Osteocyte (in vitro differentiated cells): ENCODE measurements around the gene DHH. TPM values are rescaled to one million over a fixed set of nuclear protein-coding genes. Genes with fewer than 3 reads are reported as not detected.

Experiments used
- DNase-seq: peaks from one replicate; pipeline ENCODE4 v3.0.0; 2021; ENCODE audit warnings: mixed read lengths; ENCODE audit not compliant: unreplicated experiment; ENCODE audit errors: extremely low spot score
- H3K27ac Mint-ChIP-seq: one replicate; pipeline ENCODE4 v1.8.0; 2021; ENCODE audit warnings: mild to moderate bottlenecking, mixed read lengths; ENCODE audit not compliant: unreplicated experiment
- H3K27me3 Mint-ChIP-seq: one replicate; pipeline ENCODE4 v1.8.0; 2021; ENCODE audit warnings: mixed read lengths; ENCODE audit not compliant: unreplicated experiment
- H3K36me3 Mint-ChIP-seq: one replicate; pipeline ENCODE4 v1.8.0; 2021; ENCODE audit warnings: mixed read lengths; ENCODE audit not compliant: unreplicated experiment
- H3K4me1 Mint-ChIP-seq: one replicate; pipeline ENCODE4 v1.8.0; 2021; ENCODE audit warnings: mixed read lengths; ENCODE audit not compliant: unreplicated experiment
- H3K4me3 Mint-ChIP-seq: one replicate; pipeline ENCODE4 v1.8.0; 2021; ENCODE audit warnings: mild to moderate bottlenecking, moderate library complexity, mixed read lengths; ENCODE audit not compliant: unreplicated experiment
- H3K9me3 Mint-ChIP-seq: one replicate; pipeline ENCODE4 v1.8.0; 2021; ENCODE audit warnings: mixed read lengths; ENCODE audit not compliant: unreplicated experiment
- CTCF ChIP-seq: fragments of 200-600 bp; sonication (generic); IDR thresholded peaks from 2 replicates; pipeline ENCODE4 v1.5.0; 2021; ENCODE audit warnings: antibody characterized with exemption, mild to moderate bottlenecking, moderate library complexity
- total RNA-seq: library from RNA; stranded (reverse); gene quantifications from 2 replicates; pipeline ENCODE4 v1.2.1, GENCODE V29; 2021

DHH gene
- total RNA-seq, 1 donor from 2014 or later: 0.13 TPM

GRCh38 chr12:49091836-49092085, 2.8 kb downstream of the DHH start:
- Mint-ChIP-seq H3K9me3 (no peaks in the 10 kb centered on the region), H3K27me3 (peaks cover 36% of the 10 kb centered on the region), H3K27ac (no peak overlapping the region), H3K36me3 (peaks cover 8% of the 10 kb centered on the region), H3K4me1 (peaks cover 36% of the 10 kb centered on the region), H3K4me3 (no peak overlapping the region)
- no peak for TF ChIP-seq CTCF
- no peak for DNase-seq

GRCh38 chr12:49091056-49091835, 3.4 kb downstream of the DHH start:
- Mint-ChIP-seq H3K4me3 (peak overlapping the region; percentile 57), H3K27ac (no peak overlapping the region), H3K9me3 (no peaks in the 10 kb centered on the region), H3K36me3 (peaks cover 4% of the 10 kb centered on the region), H3K4me1 (peaks cover 37% of the 10 kb centered on the region), H3K27me3 (peaks cover 36% of the 10 kb centered on the region)
- no peak for TF ChIP-seq CTCF
- DNase-seq: no peak

- Mint-ChIP-seq H3K4me1 (peaks cover 34% of the 10 kb centered on the region), H3K27ac (no peak overlapping the region), H3K9me3 (no peaks in the 10 kb centered on the region), H3K27me3 (peaks cover 32% of the 10 kb centered on the region), H3K4me3 (peak overlapping the region; percentile 66), H3K36me3 (no peaks in the 10 kb centered on the region)
- no peak for DNase-seq
- peak; percentile 40 for TF ChIP-seq CTCF
These were observed 4.5 kb downstream of the DHH start for GRCh38 chr12:49089821-49090773.

GRCh38 chr12:49088932-49089330, 5.7 kb downstream of the DHH start:
- H3K4me3 Mint-ChIP-seq: no peak overlapping the region
- peaks cover 31% of the 10 kb centered on the region for H3K4me1 Mint-ChIP-seq
- no peaks in the 10 kb centered on the region for H3K9me3 Mint-ChIP-seq
- H3K36me3 Mint-ChIP-seq: no peaks in the 10 kb centered on the region
- TF ChIP-seq CTCF: no peak
- H3K27me3 Mint-ChIP-seq: peaks cover 28% of the 10 kb centered on the region
- no peak overlapping the region for H3K27ac Mint-ChIP-seq
- DNase-seq: no peak
